SK-N-SH (cell line): ENCODE data around the gene SLC25A25.

ENCODE experiments used
- CTCF ChIP-seq: fragments of 200-600 bp; sonication (generic); IDR thresholded peaks from 2 replicates; pipeline ENCODE4 v1.6.1; 2017; ENCODE audit warnings: antibody characterized with exemption, mild to moderate bottlenecking, moderate library complexity
- EP300 ChIP-seq, 2 experiments: IDR thresholded peaks; 2 replicates each; pipeline versions ENCODE4 v1.4.0 to v1.6.1; 2012; ENCODE audit warnings: borderline replicate concordance in 1 of 2, low read depth in 1 of 2, low read length in 1 of 2
- FOSL2 ChIP-seq: IDR thresholded peaks from 2 replicates; pipeline ENCODE4 v1.4.0; 2012; ENCODE audit warnings: low read depth, mild to moderate bottlenecking, moderate library complexity, borderline replicate concordance
- MEF2A ChIP-seq: IDR thresholded peaks from 2 replicates; pipeline ENCODE4 v1.4.0; 2012; ENCODE audit warnings: low read depth, borderline replicate concordance
- POLR2AphosphoS5 ChIP-seq: IDR thresholded peaks from 2 replicates; pipeline ENCODE4 v1.6.1; 2012; ENCODE audit warnings: low read depth, low read length
- REST ChIP-seq: IDR thresholded peaks from 2 replicates; pipeline ENCODE4 v1.6.1; 2012; ENCODE audit warnings: mild to moderate bottlenecking, low read depth, low read length, moderate library complexity
- RXRA ChIP-seq: IDR thresholded peaks from 2 replicates; pipeline ENCODE4 v1.4.0; 2012; ENCODE audit warnings: low read depth, mild to moderate bottlenecking, borderline replicate concordance
- SIN3A ChIP-seq: IDR thresholded peaks from 2 replicates; pipeline ENCODE4 v1.6.1; 2012; ENCODE audit warnings: low read depth, mild to moderate bottlenecking, low read length, moderate library complexity, borderline replicate concordance
- TCF12 ChIP-seq: IDR thresholded peaks from 2 replicates; pipeline ENCODE4 v1.4.0; 2012

GRCh38 chr9:128127990-128128835, 60.2 kb downstream of the SLC25A25 start:
- TF ChIP-seq TCF12 (no peak), CTCF (no peak), REST (no peak), EP300 (IDR thresholded peaks at IDR 0.05; ENCODE audit: borderline replicate concordance in 1 of 2, low read depth in 1 of 2, low read length in 1 of 2) (peak in 1 of 2 experiments; percentile 15; a peak in 1 of 4 replicates), POLR2AphosphoS5 (0 out of 2 replicates have a peak, but pooled peaks have one; percentile 58), FOSL2 (no peak), MEF2A (no peak; the same call in 1 of the 2 replicates), RXRA (no peak), SIN3A (0 out of 2 replicates have a peak, but pooled peaks have one; percentile 23)
